NCI-H526 treated with DMSO at 0.1 percent for 48 hours (cell line): ENCODE measurements around the gene EPB41L3.
A peak's percentile ranks its signal among the peaks of the same experiment; 100 is the strongest.

Experiments
- DNase-seq: peaks from one replicate; lab custom pipeline; 2025; lab: John Stamatoyannopoulos, UW

Gene EPB41L3

DNA sequence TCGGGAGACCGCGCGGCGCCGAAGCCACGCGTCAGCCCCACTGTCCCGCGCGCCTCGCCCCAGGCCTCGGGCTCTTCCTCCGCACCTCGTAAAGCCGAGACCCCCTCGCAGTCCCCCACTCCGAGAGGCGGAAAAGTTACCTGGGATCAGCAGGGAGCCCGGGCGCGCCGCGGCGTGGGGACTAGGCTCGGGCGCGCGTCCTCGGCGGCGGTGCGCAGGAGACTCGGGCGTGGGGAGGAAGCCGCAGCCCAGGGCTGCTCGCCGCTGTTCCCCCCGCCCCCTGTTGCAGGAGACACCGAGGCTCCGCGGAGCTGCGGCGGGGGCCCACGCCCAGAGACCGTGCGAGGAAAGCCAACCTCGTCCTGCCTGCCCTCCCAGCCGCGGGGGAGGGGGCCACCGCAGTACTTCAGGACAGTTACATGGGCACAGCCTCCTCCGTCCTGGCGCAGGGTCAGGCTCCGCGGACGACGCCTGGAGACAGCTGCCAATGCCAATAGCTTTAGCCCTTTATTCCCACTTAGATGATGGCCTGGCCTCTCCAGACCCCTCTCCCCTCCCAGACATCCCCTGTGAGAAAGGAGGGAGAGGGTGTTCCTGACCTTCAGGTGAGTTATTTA lies at the start of gene EPB41L3:
TSS of gene EPB41L3 (minus strand) at position 225 of the 617 bp plus-strand sequence. CDS start 54,814 bp downstream, outside the sequence.
- DNase-seq = no peak

DNA sequence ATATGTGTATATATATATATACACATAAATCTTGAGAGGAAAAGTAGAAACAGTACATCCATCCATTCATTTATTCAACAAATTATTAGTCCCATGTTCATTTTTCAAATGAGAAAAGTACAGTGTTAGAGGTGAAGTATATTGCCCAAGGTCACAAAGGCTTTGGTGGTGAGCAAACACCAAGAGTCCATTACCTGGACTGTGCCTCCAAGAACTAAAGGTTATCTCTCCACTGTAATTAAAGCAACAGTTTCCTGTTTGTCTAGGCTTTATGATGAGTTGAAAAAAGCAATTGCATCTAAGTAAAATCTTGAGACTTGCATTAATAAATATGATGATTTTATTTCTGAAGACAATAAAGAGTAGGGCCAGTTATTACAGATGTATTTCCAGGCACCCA lies 44.7 kb upstream of the EPB41L3 start:
- DNase-seq = no peak

DNA sequence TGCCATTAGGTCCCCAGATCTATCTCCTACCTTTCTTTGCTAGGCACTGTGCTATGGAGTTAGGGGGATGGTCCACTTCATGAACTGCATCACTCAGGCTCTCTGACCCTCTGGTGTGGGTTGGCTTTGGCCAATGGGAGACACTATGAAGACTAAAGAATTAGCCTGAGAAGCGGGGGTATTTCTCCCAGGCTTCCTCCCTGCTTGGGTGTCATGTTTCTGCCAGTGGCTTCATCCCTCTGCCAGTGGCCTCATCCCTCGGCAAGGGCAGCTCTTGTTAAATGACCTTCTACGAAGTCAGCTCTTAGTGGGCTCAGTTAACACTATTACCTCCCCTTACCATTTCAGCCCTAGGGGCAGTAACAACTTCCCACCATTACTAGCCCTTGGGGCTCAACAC lies 41.9 kb upstream of the EPB41L3 start:
- no peak for DNase-seq

DNA sequence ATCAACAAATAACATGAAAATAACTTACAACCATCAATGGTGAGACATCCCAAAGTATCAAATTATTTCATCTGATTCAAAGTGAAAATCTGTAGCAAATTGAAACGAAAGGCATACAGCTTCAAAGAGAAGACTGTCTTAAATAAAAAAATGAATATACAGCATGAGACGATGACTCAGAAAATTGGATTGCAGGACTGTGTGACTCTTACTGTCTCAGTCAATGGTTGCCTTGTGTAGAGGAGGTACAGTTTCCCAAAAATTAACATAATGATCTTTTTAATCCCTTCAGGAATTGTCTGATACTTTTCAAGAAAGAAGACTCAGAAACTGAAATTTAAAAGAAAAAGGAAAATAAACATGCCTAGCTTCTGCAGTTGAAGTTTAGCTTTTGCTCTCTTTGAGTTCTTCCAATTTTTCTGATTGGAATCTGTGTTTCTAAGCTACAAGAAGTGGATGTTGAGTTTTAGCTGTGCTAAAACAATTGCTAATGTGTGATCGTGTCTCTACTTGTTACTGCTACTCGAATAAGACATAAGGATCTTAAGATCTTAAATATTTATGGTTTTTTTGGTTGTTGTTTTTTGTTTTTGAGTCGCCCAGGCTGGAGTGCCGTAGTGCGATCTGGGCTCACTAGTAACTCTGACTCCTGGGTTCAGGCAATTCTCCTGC lies 41.1 kb upstream of the EPB41L3 start:
- no peak for DNase-seq

DNA sequence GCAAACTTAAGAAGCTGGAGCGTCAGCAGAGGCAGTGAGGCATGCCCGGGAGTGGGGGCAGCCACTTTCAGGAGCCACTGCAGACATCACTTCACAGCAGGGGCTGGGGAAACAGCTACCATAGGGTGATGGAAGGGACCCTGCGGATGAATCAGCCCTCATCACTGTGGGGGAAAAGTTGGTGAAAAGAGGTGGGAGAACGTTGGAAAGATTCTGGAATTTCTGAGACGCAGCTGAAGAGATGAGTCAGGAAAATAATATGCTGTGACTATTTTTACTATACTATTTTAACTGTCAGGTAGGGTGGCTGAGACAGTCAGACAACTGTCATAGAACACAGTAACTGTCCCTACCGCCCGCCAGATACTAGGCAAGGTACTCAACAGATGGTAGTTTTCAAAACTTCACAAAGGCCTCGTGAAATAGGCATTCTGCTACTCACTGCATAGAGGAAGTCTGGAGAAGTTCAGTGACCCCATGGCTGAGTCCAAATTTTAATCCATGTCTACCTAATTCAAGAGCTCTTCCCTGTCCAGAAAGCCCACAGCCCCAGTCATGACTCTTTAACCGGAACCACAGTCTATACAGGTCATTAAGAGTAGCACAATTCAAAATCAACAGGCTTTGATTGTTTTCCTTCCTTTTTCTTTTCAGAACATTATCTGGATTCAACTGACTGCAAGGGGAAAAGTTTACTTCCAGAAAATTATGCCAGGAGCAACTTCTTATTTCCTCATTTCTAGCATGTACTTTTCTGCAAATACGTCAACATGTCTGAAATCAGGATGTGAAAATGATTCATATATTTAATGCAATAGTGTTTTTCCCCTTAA lies 39.3 kb upstream of the EPB41L3 start:
- DNase-seq = no peak

DNA sequence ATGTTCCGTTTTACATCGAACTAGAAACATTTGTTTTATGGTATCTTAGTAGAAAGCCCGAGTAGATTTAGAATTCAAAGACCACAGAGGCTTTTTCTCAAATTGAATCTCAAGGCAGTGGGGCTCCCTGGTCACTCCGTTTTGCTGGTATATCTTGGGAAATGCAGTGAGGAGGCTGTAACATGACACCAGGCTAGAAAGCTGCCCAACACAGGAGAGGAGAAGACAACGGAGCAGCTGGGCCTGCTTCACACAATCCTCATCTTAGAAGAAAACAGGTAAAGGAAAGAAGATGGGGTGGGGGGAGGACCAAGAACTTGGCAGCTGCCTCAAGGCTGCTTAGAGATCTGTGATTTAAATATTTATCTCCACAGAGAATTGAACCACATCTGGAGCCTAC lies 38.3 kb upstream of the EPB41L3 start:
- DNase-seq = peak; percentile 2

DNA sequence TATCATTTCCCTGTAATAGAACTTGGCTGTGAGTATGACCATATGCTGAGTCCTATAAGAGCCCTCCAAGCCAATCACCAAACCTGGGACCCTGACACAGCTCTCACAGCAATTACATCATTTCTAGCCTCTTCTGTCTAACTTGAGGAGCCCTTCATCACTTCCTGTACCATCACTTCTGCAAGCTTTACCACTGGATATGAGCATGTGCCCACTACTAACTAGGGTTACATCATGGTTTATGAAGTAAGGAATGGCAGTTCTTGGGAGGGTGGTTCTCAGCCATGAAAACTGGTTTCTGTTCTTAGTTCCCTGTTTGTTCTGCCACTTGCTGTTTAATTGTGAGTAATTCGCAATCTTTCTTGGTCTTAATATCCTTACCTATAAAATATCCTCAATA lies 31.0 kb upstream of the EPB41L3 start:
- no peak for DNase-seq

DNA sequence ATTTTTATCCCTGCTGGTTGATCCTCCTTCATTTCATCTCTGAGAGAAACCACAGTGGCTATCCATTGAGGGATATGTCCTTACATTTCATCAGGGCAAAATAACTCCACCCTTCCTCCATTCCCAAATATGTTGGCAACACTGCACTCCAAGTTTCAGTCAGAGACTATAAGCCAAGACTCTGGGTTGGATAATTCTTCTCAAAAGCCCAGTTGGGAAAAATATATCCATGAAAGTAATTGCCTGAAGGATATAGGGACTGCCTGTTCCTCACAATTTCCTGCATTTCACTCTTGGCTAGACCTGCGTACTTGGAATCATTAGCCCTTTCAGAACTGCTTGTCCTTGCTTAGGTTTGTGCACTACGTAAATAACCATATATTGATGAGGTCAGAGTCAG lies 27.9 kb upstream of the EPB41L3 start:
- no peak for DNase-seq

DNA sequence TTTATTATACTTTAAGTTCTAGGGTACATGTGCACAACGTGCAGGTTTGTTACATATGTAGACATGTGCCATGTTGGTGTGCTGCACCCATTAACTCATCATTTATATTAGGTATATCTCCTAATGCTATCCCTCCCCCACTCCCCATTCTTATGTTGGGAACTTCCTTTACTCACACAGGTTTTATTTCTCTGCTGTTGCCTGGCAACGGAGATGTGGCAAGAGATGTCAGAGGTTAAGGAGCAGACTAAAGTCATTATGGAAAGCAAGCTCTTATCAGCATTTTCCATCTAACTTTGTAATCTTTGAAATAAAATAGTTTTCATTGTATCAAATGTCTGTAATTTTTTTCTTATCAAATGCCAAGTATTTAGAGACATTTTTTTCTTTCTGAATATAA lies 26.8 kb upstream of the EPB41L3 start:
- DNase-seq = peak; percentile 4

DNA sequence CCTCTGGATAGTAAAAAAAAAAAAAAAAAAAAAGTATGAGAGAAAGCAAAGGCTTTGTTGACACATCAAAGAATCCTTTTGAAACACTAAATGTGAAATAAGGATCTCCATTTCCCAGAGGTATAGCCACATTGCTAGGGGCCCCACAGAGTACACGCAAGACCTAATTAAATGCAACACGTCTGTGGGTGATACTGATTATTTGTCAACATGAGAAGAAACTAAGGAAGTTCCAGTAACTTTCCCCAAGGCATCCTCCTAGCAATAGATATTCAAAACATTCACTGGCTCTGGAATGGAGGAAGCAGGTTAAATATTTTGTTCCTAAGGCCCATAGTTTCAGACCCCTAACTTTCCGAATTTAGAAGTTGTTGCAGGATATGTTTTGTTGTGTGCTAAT lies 24.6 kb upstream of the EPB41L3 start:
- no peak for DNase-seq

DNA sequence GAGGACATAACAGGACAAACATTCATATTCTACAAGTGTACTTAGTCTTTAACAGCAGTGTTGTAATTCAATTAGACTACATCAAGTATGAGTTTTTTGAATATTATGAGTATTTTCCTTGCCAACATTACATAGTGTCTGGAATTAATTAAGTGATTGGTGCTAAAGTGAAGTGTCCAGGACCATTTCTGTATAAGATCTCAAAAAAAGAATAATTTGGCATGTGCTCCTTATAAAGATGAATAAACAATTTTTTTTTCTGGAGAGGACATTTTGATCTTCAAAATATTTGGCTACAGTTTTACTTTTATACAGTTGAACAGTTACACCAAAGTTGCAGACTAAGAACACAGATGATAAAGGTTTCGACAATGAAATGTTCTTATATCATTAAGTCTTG lies 15.1 kb upstream of the EPB41L3 start:
- DNase-seq = no peak

DNA sequence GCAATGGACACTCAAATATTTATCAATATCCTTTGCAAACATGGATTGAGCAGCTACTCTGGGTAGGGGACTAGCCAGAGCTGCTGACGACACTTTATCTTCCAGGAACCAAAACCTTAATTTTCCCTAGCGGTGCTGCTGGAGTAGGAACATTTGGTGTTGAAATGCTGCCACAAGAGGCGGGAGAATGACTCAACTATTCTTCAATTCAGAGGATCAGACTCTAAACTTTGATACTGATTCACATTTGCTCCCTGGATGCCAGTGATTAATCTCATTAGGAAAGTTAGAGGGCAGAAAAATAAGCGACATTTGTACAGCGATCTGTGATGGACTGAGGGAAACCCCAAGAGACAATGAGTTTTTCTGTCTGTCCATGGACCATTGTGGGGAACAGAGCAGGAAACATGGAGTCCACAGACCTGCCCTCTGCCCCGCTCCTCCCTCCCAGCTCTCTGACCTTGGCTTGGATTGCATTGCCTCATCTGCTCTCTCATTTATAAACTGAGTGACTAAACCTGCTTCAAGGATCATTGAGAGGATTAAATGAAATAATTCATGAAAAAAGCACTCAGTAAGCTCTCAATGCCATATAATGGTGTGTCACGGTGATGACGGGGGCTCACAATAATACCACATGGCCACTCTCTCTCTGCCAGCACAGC lies 12.6 kb upstream of the EPB41L3 start:
- no peak for DNase-seq

DNA sequence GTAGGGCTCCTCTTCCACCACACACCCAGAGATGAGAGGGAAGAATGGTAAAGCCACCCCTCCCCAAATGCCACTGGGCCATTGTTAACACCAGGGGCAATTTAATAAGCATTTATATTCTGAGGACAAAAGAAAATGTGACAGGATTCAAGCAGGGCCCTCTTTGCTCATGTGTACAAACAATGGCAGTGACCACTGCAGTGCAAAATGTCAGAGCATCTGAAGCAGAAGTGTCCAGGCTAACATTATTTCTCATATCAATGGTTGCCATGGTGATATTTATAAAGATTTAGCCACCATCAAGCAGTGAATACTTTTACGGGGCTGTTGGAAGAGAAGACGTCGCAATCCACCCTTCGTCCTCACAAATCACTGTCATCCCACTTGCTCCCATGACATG lies 10.8 kb upstream of the EPB41L3 start:
- DNase-seq = no peak

DNA sequence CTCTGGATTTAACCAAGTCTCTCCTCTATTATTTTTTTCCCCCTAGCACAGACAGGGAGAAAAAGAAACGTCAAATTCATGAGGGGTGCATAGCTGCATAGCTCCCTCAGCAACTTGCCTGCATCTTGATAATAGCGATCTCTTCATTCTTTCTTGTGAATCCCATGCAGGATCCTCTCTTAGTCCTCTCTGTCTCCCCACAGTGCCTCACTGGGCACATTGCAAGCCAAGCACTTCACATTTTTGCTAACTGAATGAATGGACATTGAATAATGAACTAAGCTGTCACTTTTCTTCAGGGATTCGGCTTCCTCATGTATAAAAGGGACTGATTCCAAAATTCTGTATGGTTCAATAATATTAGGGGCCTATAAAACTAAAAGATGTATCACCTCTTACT lies 2.9 kb upstream of the EPB41L3 start:
- no peak for DNase-seq

DNA sequence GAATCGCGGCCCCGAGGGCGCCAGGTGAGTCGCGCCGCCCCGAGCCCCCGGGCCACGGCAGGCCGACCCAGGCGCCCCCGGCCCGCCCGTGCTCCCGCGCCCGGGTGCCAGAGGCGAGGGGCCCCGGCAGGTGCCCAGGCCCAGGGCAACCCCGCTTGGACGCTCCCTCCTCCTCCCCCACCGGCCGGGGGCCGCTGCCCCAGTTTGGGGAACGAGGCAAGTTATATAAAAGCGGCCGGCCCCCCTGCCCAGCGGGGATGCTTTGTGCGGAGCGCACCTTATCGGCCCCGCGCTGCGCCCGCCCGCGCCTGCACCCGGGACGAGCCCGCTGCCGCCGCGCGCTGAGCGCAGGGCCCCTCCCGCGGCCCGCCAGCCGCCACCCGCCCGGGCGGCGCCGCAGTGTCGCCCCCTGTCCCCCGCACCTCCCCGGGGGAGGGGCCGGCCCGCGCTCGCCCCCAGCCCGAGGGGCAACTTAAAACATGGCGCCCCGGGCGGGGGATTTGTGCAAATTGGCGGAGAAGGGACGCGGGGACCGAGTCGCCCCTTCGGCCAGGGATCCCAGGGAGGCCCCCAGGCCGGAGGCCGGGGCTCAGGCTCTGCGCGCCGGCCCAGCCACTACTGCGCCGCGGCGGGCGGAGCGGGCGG lies 639 bp downstream of the EPB41L3 start:
- no peak for DNase-seq

DNA sequence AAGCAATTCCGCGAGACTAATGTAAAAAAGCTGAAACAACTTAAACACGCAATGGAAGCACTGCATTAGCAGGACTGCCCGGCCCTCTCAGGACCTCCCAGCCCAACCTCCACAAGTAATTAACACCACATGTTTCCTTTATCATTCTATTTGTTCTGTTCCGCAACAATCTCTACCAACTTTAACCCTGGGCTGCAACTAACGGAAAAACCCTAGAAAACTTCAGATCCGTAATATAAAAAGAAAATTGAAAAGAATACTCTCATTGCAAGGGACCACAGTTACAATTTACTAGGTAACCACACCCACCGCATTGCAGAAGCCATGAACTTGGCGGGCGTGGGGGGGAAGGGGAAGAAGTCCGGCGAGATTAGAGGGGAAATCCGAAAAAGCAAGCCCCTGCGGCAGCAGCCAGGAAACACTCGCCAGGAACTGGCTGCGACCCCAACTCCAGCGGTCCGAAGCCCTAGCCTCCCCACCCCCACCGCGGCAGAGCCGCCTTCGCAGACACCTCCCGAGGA lies 1.2 kb downstream of the EPB41L3 start:
- no peak for DNase-seq

DNA sequence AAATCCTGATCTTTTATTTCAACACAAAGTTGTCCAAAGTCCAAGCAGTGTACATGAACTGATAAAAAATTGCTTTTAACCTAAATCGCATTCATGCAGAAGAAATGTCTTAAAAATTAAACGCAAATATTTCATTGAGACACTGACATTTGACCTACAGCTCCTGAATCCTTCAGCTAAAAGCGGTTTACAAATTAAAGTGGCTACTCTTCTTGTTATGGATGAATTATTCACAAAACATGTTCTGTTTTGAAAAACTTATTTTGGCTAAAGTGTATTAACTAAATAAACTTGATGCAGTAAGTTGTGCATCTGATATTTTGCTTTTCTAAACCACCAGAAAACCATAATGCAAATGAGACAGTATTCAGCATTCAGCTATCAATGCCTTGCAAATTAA lies 2.2 kb downstream of the EPB41L3 start:
- no peak for DNase-seq

DNA sequence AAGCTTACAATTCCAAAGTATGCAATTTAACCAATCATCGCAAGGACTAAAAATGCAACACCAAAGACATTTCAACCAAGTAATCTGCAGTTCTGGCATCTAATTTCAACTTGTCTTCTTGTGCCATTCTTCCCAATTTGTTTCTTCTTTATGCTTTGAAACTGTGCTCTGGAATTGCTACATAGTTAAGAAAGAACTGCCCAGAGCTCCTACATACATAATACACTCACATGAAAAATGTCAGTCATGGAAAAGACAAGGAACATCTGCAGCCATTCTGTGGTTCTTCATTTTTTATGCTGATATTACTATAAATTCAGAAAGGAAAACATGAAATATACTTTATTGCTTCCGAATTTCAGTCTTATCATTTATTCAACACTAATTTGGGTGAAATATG lies 4.4 kb downstream of the EPB41L3 start:
- no peak for DNase-seq

DNA sequence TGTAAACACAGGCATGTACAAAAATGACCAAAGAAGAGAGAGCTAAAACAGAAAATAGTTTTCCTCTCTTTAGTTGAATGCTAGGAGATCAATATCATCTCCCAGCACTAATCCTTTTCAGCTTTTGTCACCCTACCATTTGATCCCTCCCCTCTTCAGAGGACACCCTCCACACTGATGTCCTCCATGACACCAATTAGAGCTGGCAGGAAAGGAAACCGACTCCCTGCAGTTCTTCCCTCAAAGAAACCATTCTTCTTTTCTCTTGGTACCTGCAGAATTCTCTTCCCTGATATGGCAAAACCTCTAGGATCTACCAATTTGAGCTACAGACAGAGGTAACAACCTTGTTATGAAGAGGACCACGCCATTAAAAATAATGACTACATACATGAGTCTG lies 5.3 kb downstream of the EPB41L3 start:
- DNase-seq = no peak

DNA sequence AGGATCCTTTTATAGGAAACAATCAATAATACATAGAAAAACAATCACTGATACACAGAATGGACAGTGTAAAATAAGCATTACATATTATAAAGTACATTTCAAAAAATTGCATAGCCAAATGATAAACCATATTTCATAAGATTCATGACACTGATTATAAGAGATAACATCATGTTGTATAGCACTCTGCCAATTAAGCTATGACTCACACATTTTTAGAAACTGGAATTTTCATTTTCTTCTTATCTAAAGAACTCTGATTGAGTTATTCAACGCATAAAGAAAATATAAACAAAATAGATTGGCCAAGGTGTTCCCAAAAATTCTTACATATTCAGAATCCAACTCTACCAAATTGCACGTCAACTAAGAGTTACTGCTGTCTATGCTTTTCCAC lies 5.9 kb downstream of the EPB41L3 start:
- no peak for DNase-seq

DNA sequence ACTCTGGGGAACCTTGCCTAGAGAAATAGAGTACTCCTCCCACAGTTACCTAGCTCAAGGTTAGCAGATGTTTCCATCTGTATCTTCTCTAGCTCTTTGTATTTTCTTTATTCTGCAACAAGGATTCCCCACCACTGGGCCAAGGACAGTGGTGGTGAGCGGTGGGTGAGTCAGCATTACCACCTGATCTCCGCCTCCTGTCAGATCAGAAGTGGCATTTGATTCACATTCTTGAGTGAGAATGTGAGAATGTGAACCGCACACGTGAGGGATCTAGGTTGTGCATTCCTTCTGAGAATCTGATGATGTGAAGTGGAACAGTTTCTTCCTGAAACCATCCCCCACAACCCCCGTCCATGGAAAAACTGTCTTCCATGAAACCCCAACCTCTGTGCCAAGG lies 9.0 kb downstream of the EPB41L3 start:
- no peak for DNase-seq

DNA sequence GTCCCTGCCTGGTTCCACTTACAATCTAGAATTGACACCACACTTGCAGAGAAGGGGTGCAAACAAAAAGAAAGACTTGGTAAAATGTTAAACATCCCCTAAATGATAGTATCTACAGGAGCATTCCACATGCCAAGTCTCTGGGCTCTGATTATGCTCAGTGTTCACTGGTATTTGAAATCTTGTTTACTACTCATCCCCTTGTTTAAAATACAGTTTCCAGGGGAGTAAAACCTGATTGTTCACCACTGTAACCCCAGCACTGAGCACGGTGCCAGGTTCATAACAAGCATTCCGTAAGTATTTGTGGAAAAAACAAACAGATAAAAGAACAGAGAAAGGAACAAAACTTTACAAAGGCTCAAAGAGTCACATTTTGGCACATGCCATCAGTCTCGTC lies 11.7 kb downstream of the EPB41L3 start:
- no peak for DNase-seq
